MM.1S (cell line): ENCODE measurements around the gene IZUMO3.

ENCODE experiments used
- EZH2 ChIP-seq: fragments of 300-600 bp; sonication (generic); optimal IDR thresholded peaks from 2 replicates; pipeline ENCODE3; 2017; ENCODE audit warnings: low read depth, mild to moderate bottlenecking, antibody characterized with exemption, low read length, mixed read lengths
- TF ChIP-seq, protein P1 (sequence below): fragments of 300-600 bp; sonication (generic); IDR thresholded peaks from 2 replicates; pipeline ENCODE4 v1.5.1; 2016; ENCODE audit warnings: antibody characterized with exemption, low read length, mixed read lengths

DNA sequence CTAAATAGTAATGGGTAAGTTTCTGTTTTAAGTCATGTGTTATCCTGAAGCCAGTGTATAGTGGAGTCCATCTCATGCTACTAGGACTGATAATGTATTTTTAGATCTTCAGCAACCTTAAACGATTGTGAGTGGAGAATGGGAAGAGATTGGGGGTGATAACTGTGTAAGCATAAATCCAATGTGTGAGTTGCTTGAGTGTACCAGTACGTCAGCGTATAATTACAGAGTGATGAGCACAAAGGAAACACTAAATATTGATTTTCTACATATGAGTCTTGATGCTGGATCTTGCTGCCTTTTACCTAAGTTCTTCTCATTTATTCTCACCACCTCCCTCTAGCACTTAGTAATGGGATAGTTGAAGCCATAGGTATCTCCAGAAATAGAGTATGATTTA, 16.3 kb upstream of the IZUMO3 start:
- TF ChIP-seq, protein P1, sequence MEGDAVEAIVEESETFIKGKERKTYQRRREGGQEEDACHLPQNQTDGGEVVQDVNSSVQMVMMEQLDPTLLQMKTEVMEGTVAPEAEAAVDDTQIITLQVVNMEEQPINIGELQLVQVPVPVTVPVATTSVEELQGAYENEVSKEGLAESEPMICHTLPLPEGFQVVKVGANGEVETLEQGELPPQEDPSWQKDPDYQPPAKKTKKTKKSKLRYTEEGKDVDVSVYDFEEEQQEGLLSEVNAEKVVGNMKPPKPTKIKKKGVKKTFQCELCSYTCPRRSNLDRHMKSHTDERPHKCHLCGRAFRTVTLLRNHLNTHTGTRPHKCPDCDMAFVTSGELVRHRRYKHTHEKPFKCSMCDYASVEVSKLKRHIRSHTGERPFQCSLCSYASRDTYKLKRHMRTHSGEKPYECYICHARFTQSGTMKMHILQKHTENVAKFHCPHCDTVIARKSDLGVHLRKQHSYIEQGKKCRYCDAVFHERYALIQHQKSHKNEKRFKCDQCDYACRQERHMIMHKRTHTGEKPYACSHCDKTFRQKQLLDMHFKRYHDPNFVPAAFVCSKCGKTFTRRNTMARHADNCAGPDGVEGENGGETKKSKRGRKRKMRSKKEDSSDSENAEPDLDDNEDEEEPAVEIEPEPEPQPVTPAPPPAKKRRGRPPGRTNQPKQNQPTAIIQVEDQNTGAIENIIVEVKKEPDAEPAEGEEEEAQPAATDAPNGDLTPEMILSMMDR, result no peak
- TF ChIP-seq EZH2, result no peak
